SIG-M5 treated with dmso at 0.1 percent for 504 hours (cell line): ENCODE results near the gene PSMD14.

Source experiments
- DNase-seq: peaks from one replicate; lab custom pipeline; 2025; ENCODE audit not compliant: unreplicated experiment; lab: John Stamatoyannopoulos, UW

The PSMD14 gene

GRCh38 chr2:161438598-161438997 is 130.4 kb downstream of the PSMD14 start:
- no peak for DNase-seq

- no peak for DNase-seq
Observed at GRCh38 chr2:161445097-161445496, 136.9 kb downstream of the PSMD14 start.

GRCh38 chr2:161448431-161448830 is 140.2 kb downstream of the PSMD14 start:
- DNase-seq = no peak
